Esophagus squamous epithelium (tissue), 4 donors: ENCODE data around the gene NAA25.

ENCODE experiments used
- CTCF ChIP-seq, 6 experiments: fragments of 450-650 bp in 4 of 6; fragments of 200-600 bp in 2 of 6; sonication (generic) in 2 of 6; IDR thresholded peaks; one replicate each; pipeline ENCODE4 v1.5.1; 2016 to 2019; ENCODE audit warnings: antibody characterized with exemption in 6 of 6, mild to moderate bottlenecking in 4 of 6, moderate library complexity in 4 of 6
- POLR2A ChIP-seq, 4 donors: fragments of 450-650 bp; IDR thresholded peaks; one replicate each; pipeline ENCODE4 v1.6.1; 2017; ENCODE audit warnings: antibody characterized with exemption in 4 of 4, mild to moderate bottlenecking in 4 of 4, moderate library complexity in 3 of 4

GRCh38 chr12:112096070-112096469 is 12.5 kb downstream of the NAA25 start:
- TF ChIP-seq CTCF (IDR thresholded peaks at IDR 0.05) (no peak), POLR2A (IDR thresholded peaks at IDR 0.05) (no peak)
